Hair follicular keratinocyte (primary cell): ENCODE measurements around the gene MLANA. TPM values are rescaled to one million over a fixed set of nuclear protein-coding genes. Genes with fewer than 3 reads are reported as not detected.

Source experiments
- total RNA-seq: library from RNA; depleted of rRNA; stranded (reverse); fragments of >200 nt; gene quantifications from 2 replicates; pipeline ENCODE4 v1.2.3, GENCODE V29; 2015

Gene MLANA, protein sequence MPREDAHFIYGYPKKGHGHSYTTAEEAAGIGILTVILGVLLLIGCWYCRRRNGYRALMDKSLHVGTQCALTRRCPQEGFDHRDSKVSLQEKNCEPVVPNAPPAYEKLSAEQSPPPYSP
- total RNA-seq = not detected in 2 replicates

DNA sequence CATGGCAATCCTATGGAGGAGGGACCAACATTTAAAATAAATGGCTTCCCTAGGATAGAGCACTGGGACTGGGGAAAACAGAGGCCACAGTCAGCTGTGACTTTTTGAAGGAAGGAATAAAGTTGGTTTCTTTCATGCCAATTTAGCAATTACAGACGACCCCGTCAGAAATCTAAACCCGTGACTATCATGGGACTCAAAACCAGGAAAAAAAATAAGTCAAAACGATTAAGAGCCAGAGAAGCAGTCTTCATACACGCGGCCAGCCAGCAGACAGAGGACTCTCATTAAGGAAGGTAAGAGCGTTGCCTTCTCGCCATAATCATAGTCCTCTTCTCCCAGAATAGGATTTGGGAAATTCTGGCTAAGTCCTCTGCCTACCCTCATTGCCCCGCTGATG, at the start of gene MLANA:
Gene MLANA (plus strand): TSS at position 249 of the 400 bp plus-strand sequence. CDS start 1,586 bp downstream, outside the sequence.

Other genes starting within 250 kb of the MLANA start
- 20.0 and 25.5 TPM in 2 replicates for gene ERMP1, start 57.8 kb upstream of the MLANA start, total RNA-seq
- gene RANBP6, start 124.7 kb downstream of the MLANA start, total RNA-seq = 8.8 and 12.4 TPM in 2 replicates